GM19438 (cell line): ENCODE measurements around the gene XKR7.

ENCODE experiments used
- ATAC-seq: cut with Tn5 transposase; IDR thresholded peaks from one replicate; pipeline ENCODE4 v1.9.1; 2021; ENCODE audit warnings: low read depth; ENCODE audit not compliant: unreplicated experiment

XKR7 gene

DNA sequence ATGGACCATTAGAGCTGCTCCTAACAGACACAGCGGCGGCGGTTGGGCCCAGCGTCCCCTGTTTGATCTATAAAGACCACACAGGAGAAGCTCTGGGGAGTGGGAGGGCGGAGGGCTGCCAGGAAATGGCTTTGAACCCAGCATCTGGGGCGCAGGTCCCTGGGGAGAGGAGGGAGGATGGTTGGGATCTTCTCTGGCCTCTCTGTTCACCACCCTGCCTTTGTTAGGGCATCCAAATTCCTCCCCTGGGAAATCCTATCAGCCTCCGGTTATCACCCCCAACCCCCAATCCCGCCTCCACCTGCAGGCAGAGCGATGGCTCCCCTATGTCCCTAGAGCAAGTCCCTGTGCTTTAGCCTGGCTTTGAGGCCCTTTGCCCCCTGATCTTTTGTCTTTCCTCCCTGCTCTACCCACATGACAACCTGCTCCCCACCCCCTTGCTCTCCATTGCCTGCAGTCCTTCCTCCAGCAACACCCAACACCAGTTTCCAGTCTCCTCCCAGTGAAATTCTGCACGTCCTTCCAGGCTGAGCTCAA lies 7.1 kb downstream of the XKR7 start:
- no peak for ATAC-seq

DNA sequence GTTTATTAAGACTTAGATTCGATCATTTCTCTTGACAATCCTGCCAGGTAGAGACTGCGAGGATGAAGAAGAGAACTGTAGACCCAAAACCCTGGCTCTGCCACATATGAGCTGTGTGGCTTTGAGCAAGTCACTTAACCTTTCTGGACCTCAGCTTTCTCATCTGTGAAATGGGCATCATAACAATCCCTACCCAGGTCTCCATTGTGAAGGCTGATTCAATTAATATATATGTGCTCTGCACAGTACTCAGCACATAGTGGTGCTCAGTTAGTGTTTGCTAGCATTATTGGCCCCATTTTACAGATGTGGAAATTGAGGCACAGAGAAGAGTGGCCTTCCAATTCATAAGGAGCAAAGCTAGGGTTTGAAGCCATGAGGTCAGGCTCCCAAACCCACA lies 7.9 kb downstream of the XKR7 start:
- no peak for ATAC-seq

DNA sequence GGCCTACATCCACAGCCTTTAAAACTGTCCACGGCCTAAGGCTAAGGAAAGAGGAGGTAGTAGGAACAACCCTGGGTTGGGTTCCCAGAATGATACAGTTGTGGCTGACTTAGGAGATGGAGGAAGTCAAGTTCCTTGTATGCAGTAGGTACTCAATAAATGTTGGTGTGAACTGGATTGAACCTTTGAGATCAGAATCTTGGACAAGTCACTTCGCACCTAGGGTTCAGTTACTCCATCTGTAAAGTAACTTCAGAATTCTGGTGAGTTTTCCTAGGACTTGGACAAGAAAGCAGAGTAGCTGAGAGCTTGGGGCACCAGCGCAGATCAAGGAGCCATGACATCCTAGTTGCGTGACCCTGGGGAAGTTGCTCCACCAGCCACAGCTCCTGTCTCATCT lies 9.1 kb downstream of the XKR7 start:
- no peak for ATAC-seq

DNA sequence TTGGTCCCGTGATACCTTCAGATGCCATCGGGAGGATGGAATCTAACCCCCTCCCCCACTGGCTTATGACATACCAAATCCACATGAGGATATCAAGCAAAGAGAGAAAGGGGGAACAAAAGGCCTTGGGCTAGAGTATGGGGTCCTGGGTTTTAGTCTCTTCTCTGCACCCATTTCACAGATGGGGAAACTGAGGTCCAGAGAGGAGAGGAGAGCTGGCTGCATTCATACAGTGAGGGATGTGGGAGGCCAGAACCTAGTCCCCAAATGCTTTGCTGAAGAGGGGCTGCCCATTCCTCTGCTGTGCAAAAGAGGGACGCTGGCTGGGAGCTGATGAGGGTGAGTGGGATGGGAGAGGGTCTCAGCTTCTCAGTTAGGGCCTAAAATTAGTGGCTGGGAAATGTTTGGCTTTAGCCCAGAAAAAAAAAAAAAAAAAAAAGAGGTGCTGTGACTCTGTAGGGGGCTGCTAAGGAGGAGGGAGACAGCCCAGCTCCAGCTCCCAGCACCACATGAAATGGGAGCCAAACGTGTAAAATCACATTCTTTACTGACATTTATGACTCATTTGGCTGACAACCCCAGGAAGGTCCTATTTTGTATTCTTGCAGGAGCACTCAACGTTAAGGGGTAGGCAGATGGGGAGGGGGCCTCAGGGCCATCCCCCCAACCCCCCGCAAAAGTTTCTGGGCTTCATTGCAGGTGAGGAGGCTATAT lies 11.9 kb downstream of the XKR7 start:
- no peak for ATAC-seq

DNA sequence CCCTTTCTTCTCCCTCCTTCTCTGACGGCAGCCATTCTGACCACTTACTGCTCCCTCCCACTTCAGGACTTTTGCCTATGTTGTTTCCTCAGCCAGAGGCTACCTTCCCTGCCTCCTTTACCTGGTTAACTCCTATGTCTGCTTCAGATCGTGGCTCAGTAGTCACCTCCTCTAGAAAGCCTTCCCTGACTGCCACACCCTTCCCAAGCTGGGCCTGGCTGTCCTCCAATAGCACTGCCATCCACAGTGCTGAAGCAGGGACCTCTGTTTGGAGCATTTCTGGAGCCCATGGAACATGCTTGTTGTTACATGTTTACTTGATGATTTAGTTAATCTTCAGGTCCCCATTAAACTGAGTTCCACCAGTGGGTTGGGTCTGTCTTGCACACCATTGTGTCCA lies 13.8 kb downstream of the XKR7 start:
- no peak for ATAC-seq

DNA sequence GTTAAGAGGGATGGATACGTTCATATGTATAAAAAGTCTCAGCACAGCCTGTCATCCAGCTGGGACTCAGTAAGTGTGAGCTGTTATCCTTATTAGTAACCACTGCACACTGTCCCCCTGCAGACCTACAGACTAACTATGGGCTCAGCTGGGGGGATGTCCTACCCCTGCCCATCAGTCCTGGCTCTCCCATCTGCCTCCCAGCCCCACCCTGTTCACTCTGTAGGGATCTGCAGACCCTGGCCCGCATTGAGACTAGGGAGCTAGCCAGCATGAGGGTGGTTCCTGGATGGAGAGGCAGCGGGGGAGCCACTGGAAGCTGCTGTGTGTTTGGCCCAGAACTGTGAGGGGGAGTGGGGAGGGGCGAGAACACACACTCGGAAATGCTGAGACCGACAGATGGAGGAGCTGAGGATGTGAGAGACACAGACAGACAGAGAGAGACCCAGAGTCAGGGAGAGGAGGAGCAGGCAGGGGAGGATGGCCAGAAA lies 17.1 kb downstream of the XKR7 start:
- ATAC-seq = no peak

DNA sequence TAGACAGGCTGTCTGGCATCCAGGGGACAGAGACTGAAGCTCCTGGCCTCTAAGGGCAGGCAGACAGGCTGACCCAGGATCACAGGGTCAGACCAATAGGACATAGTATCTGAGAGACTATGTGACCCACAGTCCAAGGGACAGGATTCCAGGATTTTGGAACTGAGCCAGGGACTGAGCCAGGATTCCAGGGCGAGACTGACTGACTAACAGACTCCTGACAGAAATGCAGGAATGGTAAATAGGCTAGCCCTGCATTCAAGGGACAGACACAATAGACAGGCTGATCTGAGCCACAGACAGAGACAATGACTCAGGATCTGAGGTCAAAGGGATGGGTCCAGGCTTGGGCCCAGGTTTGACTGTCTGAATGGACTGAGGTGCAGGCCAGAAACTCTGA lies 19.8 kb downstream of the XKR7 start:
- no peak for ATAC-seq

DNA sequence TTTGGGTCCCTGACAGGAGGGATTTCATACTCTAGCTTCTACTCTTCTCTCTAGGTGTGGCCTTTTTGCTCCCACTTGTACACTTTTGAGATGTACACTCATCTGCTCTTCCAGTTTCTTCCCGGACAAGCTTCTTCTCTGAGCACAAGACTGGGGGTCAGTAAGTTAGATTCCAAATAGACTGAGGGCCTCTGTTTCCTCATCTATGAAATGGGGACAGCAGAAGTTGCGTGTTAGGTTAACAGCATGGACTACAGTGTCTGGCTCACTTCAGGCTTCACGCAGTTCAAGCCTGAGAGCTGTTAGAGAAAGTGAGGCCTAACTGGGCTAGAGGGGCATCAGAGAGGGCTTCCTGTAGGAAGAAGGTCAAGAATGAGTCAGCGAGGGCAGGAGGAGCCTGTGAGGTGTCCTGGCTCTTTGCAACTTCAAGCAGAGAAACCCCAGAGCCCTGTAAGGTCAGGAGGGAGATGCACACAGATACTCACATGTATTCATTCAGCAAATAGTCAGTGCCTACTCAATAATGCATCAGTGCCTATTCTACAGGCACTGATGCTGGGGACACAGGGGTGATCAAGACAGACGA lies 20.6 kb downstream of the XKR7 start:
- no peak for ATAC-seq

DNA sequence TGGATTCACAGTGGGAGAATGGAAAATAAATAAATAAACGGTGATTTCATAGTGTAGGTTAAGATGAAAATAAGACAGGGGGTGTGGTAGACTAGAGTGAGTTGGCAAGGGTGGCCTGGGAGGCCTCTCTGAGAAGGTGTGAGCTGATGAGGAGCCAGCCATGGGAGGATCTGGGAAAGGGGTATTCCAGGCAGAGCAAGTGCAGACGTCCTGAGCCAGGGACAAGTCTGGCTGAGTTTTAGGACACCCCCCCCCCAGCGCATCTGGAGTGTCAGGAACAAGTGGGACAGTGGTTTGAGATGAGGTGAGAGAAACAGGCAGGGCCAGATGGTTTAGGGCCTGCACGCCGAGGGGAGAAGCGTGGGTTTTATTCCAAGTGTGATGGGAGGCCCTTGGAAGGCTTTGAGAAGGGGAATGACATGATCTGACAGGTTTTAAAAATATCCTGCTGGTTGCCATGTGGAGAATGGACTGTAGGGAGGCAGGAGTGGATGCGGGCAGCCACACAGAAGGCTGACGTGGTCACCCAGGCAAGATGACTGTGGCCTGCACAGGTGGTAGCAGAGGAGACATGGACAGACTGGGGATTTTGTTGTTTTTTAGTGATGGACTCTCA lies 21.2 kb downstream of the XKR7 start:
- no peak for ATAC-seq

DNA sequence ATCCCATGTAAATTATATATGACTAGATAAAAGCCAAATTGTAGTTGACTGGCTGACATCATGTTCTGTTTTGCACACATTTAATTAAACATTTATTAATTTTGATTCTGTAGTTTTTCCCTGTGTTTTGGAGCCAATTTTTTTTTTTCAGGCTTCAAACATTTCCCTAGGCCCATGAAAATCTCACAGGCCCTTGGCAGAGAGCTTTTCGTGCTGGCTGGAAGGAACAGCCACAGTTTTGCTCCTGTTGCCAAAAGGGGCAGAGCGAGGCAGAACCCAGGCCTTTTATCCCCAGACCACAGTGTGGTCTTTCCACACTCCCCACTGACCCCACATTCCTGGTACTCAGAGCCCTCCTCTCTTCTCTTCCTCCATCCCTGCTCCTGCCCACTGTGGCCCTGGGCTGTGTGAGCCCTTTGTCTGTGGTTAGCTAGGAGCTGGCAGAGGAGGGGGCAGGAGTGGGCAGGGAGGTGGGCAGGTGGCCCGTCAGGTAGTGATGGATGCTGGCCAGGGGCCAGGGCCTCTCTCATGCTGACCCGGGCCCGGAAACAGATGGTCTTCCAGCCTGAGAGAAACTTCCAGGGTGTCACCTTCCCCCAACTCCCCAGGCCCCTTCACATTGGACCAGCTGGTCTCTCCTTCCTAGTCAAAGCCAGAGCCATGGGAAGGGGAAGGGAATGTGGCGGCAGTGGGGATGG lies 22.8 kb downstream of the XKR7 start:
- ATAC-seq = no peak

DNA sequence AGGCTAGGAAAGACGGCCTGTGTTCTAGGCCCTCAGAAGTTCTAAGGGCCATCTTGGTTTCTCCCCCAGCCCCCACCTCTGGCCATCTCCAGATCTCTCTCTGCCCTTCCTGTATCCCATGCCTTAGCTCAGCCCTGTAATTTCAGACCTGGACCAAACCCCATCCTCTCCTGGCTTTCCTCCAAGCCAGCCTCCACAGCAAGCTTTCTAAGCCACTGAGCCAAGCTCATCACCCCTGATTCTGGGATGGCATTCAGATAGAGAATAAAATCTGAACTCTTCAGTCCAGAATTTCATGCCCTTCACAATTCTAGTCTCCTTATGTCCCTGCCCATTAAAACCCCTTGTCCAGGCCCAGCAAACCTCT lies 23.4 kb downstream of the XKR7 start:
- no peak for ATAC-seq

DNA sequence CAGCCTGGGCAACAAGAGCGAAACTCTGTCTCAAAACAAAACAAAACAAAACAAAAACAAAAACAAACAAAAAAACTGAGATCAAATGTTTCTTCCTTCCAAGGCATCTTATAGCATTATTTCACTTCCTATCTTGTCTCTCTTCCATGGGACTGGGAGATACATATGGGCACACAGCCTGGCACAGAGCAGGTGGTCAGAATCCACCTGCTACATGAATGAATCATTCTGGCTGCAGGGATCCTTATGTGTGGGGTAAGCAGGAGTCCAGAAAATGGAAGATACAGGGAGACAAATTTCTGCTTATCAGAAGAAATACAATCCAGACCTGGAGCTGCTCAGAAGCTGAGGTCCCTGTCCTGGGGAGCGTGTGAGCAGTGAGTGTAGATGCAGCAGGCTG lies 24.1 kb downstream of the XKR7 start:
- no peak for ATAC-seq

DNA sequence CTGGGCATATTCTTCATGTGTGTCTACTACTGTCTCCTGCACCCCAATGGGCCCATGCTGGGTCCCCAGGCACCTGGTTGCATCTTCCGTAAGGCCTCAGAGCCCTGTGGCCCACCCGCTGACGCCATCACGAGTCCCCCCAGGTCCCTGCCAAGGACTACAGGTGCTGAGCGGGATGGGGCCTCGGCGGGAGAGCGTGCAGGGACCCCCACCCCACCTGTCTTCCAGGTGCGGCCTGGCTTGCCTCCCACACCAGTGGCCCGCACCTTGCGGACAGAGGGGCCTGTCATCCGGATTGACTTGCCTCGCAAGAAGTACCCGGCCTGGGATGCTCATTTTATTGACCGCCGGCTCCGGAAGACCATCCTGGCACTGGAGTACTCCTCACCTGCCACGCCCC lies 29.0 kb downstream of the XKR7 start:
- ATAC-seq = no peak

DNA sequence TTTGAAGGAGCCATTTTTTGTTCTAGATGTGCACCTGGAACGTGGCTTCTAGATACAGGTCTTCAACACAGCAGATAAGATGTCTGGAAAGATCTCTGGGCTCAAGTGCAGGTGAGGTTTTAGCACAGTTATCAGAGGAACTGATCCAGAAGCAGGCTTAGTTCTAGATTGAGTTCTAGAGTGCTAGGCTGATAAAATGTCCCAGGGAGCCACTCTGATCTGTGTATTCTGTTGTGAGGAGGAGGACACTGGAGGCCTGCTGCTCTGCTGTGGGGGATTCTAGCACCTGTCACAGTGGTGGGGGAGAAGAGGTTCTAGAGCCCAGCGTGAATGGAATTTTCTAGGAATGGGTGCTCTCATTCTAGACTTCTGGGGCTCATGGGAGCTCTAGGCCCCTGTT lies 30.3 kb downstream of the XKR7 start:
- no peak for ATAC-seq

DNA sequence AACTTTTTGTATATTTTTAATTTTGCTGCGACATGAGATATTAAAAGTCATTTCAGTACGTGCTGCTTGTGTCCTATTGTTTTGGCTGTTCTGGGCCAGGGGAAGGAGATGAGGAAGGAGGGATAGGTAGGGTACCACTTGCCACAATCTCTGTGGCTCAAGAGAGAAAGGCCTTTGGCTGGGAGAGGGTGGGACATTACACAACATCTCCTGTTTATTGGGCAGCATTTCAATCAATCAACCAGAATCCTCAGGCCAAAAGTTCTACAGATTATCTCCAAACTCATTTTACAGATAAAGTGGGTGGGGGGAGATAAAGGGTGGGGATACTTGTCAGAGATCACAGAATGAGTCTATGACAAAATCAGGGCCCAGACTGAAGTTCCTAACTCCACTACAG lies 35.4 kb downstream of the XKR7 start:
- no peak for ATAC-seq

DNA sequence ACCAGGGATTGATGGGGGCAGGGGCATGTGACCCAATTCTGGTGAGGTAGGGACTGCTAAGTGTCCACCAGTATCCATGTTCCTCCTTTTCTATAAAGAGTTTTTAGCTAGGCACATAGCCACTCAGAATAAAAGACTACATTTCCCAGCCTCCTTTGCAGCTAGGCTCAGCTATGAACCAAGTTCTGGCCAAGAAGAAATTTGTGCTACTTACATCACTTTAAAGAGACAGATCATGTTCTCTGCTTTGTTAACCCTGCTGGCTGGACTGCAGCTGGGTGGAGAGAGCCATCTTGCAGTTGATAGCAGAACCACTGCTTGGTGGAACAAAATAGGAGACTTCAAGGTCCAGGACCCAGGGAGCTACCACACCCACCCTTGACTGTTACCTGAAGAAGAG lies 37.0 kb downstream of the XKR7 start:
- no peak for ATAC-seq

DNA sequence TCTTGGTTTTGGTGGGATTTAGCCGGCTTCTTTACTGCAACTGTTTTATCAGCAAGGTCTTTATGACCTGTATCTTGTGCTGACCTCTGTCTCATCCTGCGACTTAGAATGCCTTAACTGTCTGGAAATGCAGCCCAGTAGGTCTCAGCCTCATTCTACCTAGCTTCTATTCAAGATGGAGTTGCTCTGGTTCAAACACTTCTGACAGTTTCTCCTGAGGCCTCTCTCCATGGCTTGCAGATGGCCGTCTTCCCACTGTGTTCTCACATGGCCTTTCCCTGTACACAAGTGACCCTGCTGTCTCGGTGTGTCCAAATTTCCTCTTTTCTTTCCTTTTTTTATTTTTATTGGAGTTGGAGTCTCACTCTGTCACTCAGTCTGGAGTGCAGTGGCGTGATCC lies 38.1 kb downstream of the XKR7 start:
- ATAC-seq = no peak

DNA sequence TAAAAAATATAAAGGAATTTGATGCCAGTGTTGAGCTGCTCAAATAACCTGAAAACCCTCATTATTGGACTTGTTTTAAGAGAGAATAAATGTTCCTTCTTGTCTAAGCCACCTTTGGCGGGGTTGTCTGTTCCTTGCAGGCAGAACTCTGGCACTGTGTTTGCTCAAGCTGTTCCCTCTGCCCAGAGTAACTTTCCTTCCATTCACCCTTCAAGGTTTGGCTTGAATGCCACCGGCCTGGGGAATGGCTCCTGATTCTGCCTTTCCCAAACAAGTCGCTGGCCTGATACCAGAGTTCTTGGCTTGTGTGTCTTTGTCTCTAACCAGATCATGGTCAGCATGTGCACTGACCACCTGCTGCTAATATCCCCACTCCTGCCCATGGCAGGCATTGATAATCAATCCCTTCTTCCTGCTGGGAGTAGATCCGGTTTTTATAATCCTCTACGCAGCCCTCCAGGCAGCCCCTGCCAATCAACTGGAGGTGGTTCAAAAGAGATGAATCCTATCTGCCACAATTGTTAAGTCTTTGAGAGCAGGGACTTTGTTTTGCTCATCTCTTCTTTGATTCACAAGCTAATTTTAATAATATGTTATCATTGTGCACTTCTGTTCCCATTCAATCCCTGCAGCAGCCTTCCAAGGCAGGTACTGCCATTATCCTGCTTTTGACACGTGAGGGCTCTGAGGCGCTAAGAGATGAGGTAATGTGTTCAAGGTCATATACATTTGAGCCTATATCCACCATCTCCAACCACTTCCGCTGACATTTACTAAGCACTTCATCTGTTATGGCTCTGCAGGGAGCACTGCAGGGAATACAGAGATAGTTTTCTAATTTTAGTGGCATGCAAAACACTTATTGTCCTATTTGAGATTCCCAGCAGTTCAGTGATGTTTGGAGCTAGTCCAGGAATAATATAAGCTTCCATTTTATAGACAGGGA lies 39.2 kb downstream of the XKR7 start:
- ATAC-seq = no peak

DNA sequence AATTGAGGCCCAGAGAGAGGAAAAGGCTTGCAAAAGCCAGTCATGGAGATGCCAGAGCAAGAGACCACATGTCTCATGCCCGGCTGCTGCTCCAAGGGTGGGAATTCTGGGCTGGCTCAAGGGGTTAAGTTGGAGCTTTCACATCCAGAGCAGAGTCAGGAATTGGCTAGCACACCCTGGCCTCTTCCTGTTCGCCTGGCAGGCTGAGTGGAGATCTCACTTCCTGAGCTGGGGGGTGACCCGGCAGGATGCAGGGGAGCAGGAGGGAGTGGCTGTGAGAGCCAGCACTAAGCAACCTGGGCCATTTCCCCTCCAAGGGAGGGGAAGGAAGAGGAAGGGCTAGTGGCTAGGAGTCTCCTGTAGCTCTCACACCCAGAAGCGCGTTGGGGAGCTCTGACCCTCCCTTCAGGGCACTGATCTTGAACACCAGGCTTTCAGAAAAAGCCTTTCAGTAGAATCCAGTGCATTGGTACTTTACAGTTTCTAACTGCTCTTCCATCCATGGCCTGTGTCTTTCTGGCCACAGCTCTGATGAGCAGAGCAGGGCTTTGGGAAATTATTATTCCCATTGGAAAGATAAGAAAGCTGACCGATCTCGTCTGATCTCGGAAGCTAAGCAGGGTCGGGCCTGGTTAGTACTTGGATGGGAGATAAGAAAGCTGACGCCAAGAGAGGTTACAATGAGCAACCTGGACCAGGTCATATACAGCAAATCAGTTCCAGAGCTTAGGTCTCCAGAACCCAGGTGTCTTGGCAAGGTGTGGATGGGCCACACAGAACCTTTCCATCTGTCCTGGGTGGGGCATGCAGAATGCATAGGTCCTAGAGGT lies 40.1 kb downstream of the XKR7 start:
- no peak for ATAC-seq
